Measurements from ENCODE around the gene CDC42BPB.

The CDC42BPB gene

GRCh38 chr14:103057372-103058163, at the start of gene CDC42BPB:
CDC42BPB (minus strand) TSS chr14:103057549; CDS start chr14:103057173, 376 bp downstream.
- DNase-seq, result peak; percentile 88

GRCh38 chr14:103105580-103106150, 48.3 kb upstream of the CDC42BPB start:
- DNase-seq, result no peak

- DNase-seq, result peak; percentile 48
Measured at GRCh38 chr14:103104654-103105452, 47.5 kb upstream of the CDC42BPB start.

- no peak for DNase-seq
Measured at GRCh38 chr14:103104389-103104653, 47.0 kb upstream of the CDC42BPB start.

GRCh38 chr14:103103461-103104388, 46.4 kb upstream of the CDC42BPB start:
- peak; percentile 57 for DNase-seq

- no peak for DNase-seq
Measured at GRCh38 chr14:103102689-103103260, 45.4 kb upstream of the CDC42BPB start.

- DNase-seq, result no peak
Measured at GRCh38 chr14:103101963-103102688, 44.8 kb upstream of the CDC42BPB start.

- no peak for DNase-seq
Measured at GRCh38 chr14:103101257-103101962, 44.1 kb upstream of the CDC42BPB start.

GRCh38 chr14:103100281-103101121, 43.2 kb upstream of the CDC42BPB start:
- no peak for DNase-seq

- no peak for DNase-seq
Measured at GRCh38 chr14:103099733-103100280, 42.5 kb upstream of the CDC42BPB start.

GRCh38 chr14:103099081-103099732, 41.9 kb upstream of the CDC42BPB start:
- no peak for DNase-seq

GRCh38 chr14:103097994-103098957, 40.9 kb upstream of the CDC42BPB start:
- no peak for DNase-seq

GRCh38 chr14:103097244-103097993, 40.1 kb upstream of the CDC42BPB start:
- DNase-seq, result no peak

- DNase-seq, result no peak
Measured at GRCh38 chr14:103096387-103096786, 39.0 kb upstream of the CDC42BPB start.

- DNase-seq, result no peak
Measured at GRCh38 chr14:103095210-103095778, 37.9 kb upstream of the CDC42BPB start.

- DNase-seq, result no peak
Measured at GRCh38 chr14:103094406-103095209, 37.3 kb upstream of the CDC42BPB start, which contains the start of gene EXOC3L4. EXOC3L4 (plus strand) TSS chr14:103094725; CDS start chr14:103100220, 5,495 bp downstream.

Data from DMS79 (cell line).